H1 (cell line): ENCODE data around the gene FAAP100. TPM values are rescaled to one million over a fixed set of nuclear protein-coding genes. Genes with fewer than 3 reads are reported as not detected.
A peak's percentile ranks its signal among the peaks of the same experiment; 100 is the strongest.

Experiments
- CTCF ChIA-PET: fragments of 300-600 bp; sonication (Branson Sonifier 250); formaldehyde crosslinking; loops from one replicate; lab custom pipeline; 2021; ENCODE audit not compliant: partially characterized antibody; lab: Charles Lee
- POLR2A ChIA-PET: fragments of 300-600 bp; sonication (Branson Sonifier 250); formaldehyde crosslinking; loops from one replicate; lab custom pipeline; 2021; ENCODE audit warnings: inconsistent platforms; ENCODE audit not compliant: partially characterized antibody; lab: Charles Lee
- DNase-seq, 2 experiments: peaks; one replicate each; pipeline versions ENCODE4 v3.0.0 to v3.0.0-alpha.2; 2010 to 2022; ENCODE audit warnings: low spot score in 2 of 2, low read depth in 1 of 2, mixed read lengths in 1 of 2
- FAIRE-seq: peaks from 2 replicates; lab custom pipeline; 2011; peaks lifted over from hg19 to GRCh38; lab: Jason Lieb, UNC
- H2AFZ ChIP-seq: 2 replicates; pipeline ENCODE4 v1.8.1; 2012; ENCODE audit warnings: low read length, inconsistent platforms
- H2AK5ac ChIP-seq: 2 replicates; pipeline ENCODE4 v1.6.1; 2013; ENCODE audit warnings: low read depth, low read length
- H2BK120ac ChIP-seq: replicated peaks from 2 replicates; pipeline ENCODE3; 2013; ENCODE audit warnings: low read depth, low read length, inconsistent platforms
- H2BK12ac ChIP-seq: 2 replicates; pipeline ENCODE4 v1.6.1; 2013; ENCODE audit warnings: low read depth, low read length
- H2BK15ac ChIP-seq: 2 replicates; pipeline ENCODE4 v1.6.1; 2013; ENCODE audit warnings: low read length
- H2BK20ac ChIP-seq: 2 replicates; pipeline ENCODE4 v1.6.1; 2013; ENCODE audit warnings: low read length
- H2BK5ac ChIP-seq: 2 replicates; pipeline ENCODE4 v1.6.1; 2013; ENCODE audit warnings: low read depth, low read length
- H3K14ac ChIP-seq: 2 replicates; pipeline ENCODE4 v1.6.1; 2013; ENCODE audit warnings: inconsistent platforms; ENCODE audit not compliant: insufficient read length
- H3K18ac ChIP-seq: 2 replicates; pipeline ENCODE4 v1.6.1; 2013; ENCODE audit warnings: low read length; ENCODE audit errors: extremely low read depth
- H3K23ac ChIP-seq: 2 replicates; pipeline ENCODE4 v1.6.1; 2013; ENCODE audit warnings: inconsistent platforms; ENCODE audit not compliant: insufficient read length
- H3K23me2 ChIP-seq: 2 replicates; pipeline ENCODE4 v1.6.1; 2013; ENCODE audit warnings: low read depth, low read length
- H3K27ac ChIP-seq: 2 replicates; pipeline ENCODE4 v1.6.1; 2011; ENCODE audit warnings: low read depth, low read length, inconsistent platforms
- H3K27me3 ChIP-seq, 4 experiments: replicated peaks in 1 of 4; 1 replicate in 1 of 4; 2 replicates in 3 of 4; pipeline versions ENCODE4 v1.6.1 to v1.8.1; 2011 to 2013; ENCODE audit warnings: low read length in 3 of 4, mild to moderate bottlenecking in 3 of 4, inconsistent platforms in 2 of 4, mixed read lengths in 2 of 4, moderate library complexity in 1 of 4; ENCODE audit not compliant: control insufficient read depth in 3 of 4, insufficient read depth in 3 of 4; ENCODE audit errors: extremely low read depth in 1 of 4
- H3K36me3 ChIP-seq, 4 experiments: 2 replicates each; pipeline versions ENCODE4 v1.6.1 to v1.8.1; 2011 to 2013; ENCODE audit warnings: mild to moderate bottlenecking in 4 of 4, low read length in 3 of 4, moderate library complexity in 2 of 4, control low read depth in 1 of 4, inconsistent platforms in 1 of 4; ENCODE audit not compliant: insufficient read depth in 4 of 4, control insufficient read depth in 2 of 4
- H3K4ac ChIP-seq: replicated peaks from 2 replicates; pipeline ENCODE3; 2013; ENCODE audit warnings: low read length, low read depth, mixed read lengths, inconsistent platforms; ENCODE audit not compliant: insufficient read length
- H3K4me1 ChIP-seq, 4 experiments: replicated peaks in 1 of 4; 1 replicate in 1 of 4; 2 replicates in 3 of 4; pipeline versions ENCODE4 v1.6.1 to v1.8.1; 2011 to 2013; ENCODE audit warnings: low read length in 3 of 4, inconsistent platforms in 2 of 4, mixed read lengths in 1 of 4; ENCODE audit not compliant: insufficient read depth in 4 of 4, control insufficient read depth in 3 of 4
- H3K4me2 ChIP-seq, 2 experiments: 2 replicates each; pipeline versions ENCODE4 v1.6.1 to v1.8.1; 2011 to 2013; ENCODE audit warnings: low read depth in 2 of 2, low read length in 2 of 2, control low read depth in 1 of 2, inconsistent platforms in 1 of 2, mild to moderate bottlenecking in 1 of 2; ENCODE audit not compliant: insufficient read depth in 1 of 2
- H3K4me3 ChIP-seq, 4 experiments: fragments of 200-600, 300-600 bp in 1 of 4; sonication (generic), shearing (Covaris generic), sonication (Bioruptor Twin) in 1 of 4; 2 replicates each; pipeline versions ENCODE4 v1.5.1 to v1.8.1; 2011 to 2016; ENCODE audit warnings: low read length in 4 of 4, low read depth in 3 of 4, control low read depth in 2 of 4, inconsistent platforms in 2 of 4, mild to moderate bottlenecking in 2 of 4, mixed read lengths in 1 of 4, moderate library complexity in 1 of 4; ENCODE audit not compliant: insufficient read depth in 2 of 4; ENCODE audit errors: extremely low read depth in 1 of 4
- H3K56ac ChIP-seq: replicated peaks from 2 replicates; pipeline ENCODE3; 2013; ENCODE audit warnings: low read depth, mild to moderate bottlenecking, mixed read lengths, low read length, inconsistent platforms; ENCODE audit not compliant: insufficient read length
- H3K79me1 ChIP-seq: 2 replicates; pipeline ENCODE4 v1.6.1; 2013; ENCODE audit warnings: low read depth, low read length, control low read depth
- H3K79me2 ChIP-seq, 2 experiments: 2 replicates each; pipeline versions ENCODE4 v1.6.1 to v1.8.1; 2012 to 2013; ENCODE audit warnings: low read length in 2 of 2, mild to moderate bottlenecking in 2 of 2, inconsistent platforms in 1 of 2; ENCODE audit not compliant: insufficient read depth in 2 of 2, control insufficient read depth in 1 of 2
- H3K9ac ChIP-seq, 4 experiments: replicated peaks in 1 of 4; 1 replicate in 1 of 4; 2 replicates in 3 of 4; pipeline versions ENCODE4 v1.6.1 to v1.8.1; 2011 to 2013; ENCODE audit warnings: low read depth in 3 of 4, low read length in 3 of 4, control low read depth in 2 of 4, mild to moderate bottlenecking in 2 of 4, moderate library complexity in 2 of 4, inconsistent platforms in 1 of 4; ENCODE audit errors: extremely low read depth in 1 of 4
- H3K9me3 ChIP-seq, 2 experiments: 2 replicates each; pipeline versions ENCODE4 v1.6.1 to v1.8.1; 2012 to 2013; ENCODE audit warnings: mild to moderate bottlenecking in 2 of 2, moderate library complexity in 2 of 2, control low read depth in 1 of 2, inconsistent platforms in 1 of 2, low read depth in 1 of 2, low read length in 1 of 2, mixed read lengths in 1 of 2; ENCODE audit not compliant: insufficient read depth in 2 of 2
- H4K20me1 ChIP-seq, 2 experiments: replicated peaks in 1 of 2; 2 replicates each; pipeline versions ENCODE3 to v1.8.1; 2011 to 2013; ENCODE audit warnings: inconsistent platforms in 2 of 2, low read length in 2 of 2, mild to moderate bottlenecking in 1 of 2; ENCODE audit not compliant: insufficient read depth in 2 of 2, control insufficient read depth in 1 of 2
- H4K5ac ChIP-seq: 2 replicates; pipeline ENCODE4 v1.6.1; 2013; ENCODE audit warnings: low read length, low read depth, mixed read lengths, inconsistent platforms; ENCODE audit not compliant: insufficient read length
- H4K8ac ChIP-seq: 2 replicates; pipeline ENCODE4 v1.8.0; 2013; ENCODE audit warnings: mild to moderate bottlenecking, moderate library complexity, low read length, inconsistent platforms; ENCODE audit not compliant: insufficient read depth; ENCODE audit errors: extremely low read depth
- H4K91ac ChIP-seq: replicated peaks from 2 replicates; pipeline ENCODE3; 2013; ENCODE audit warnings: low read length, mixed read lengths, inconsistent platforms; ENCODE audit not compliant: insufficient read length
- KDM1A ChIP-seq: fragments of 200-600, 300-600 bp; sonication (generic); IDR thresholded peaks from 2 replicates; pipeline ENCODE4 v1.7.1; 2016; ENCODE audit warnings: mild to moderate bottlenecking, low read length, borderline replicate concordance
- POLR2AphosphoS5 ChIP-seq: IDR thresholded peaks from 2 replicates; pipeline ENCODE4 v1.6.1; 2011; ENCODE audit warnings: low read depth, low read length
- WGBS, 2 experiments: shearing (Covaris generic) in 1 of 2; methylation state at CpG; one replicate each; pipeline versions ENCODE4 v1.1.6 to v1.1.7; 2013 to 2015; ENCODE audit warnings: low lambda C conversion rate in 2 of 2, mixed read lengths in 2 of 2, inconsistent platforms in 1 of 2, low coverage in 1 of 2, missing lambda C conversion rate in 1 of 2; ENCODE audit not compliant: insufficient replicate concordance in 2 of 2, insufficient coverage in 1 of 2, insufficient read length in 1 of 2; ENCODE audit errors: extremely low coverage in 1 of 2, missing lambda C conversion rate in 1 of 2; 5-methylcytosine and 5-hydroxymethylcytosine counted together
- polyA plus RNA-seq, 7 experiments: library from polyadenylated mRNA; depleted of rRNA in 3 of 7; stranded (reverse) in 5 of 7; unstranded in 2 of 7; fragments of >200 nt in 5 of 7; fragments of 200-250 nt in 2 of 7; gene quantifications; 1 replicate in 5 of 7; 2 replicates in 1 of 7; 4 replicates in 1 of 7; pipeline versions ENCODE4 v1.2.1 to v1.2.3, GENCODE V29; 2011 to 2013; ENCODE audit warnings: missing spikeins in 2 of 7, mixed read lengths in 2 of 7
- total RNA-seq: library from RNA; stranded (reverse); fragmentation: NEBNext Ultra II Directional; extraction: Animal tissue kit (Norgen Biotek cat#: 25700); gene quantifications from 2 replicates; pipeline ENCODE4 v1.2.1, GENCODE V29; 2021

Gene FAAP100
- total and polyA plus RNA-seq, 2 of the 8 experiments (the other 6 are each of a cell fraction or from before 2014, with no cell fraction given), result 23.2 to 41.8 TPM

GRCh38 chr17:81556175-81556691 is 4.1 kb upstream of the FAAP100 start:
- POLR2A ChIA-PET, result interaction anchor here (0.7 to 2.0 kb wide), 6 partner anchors 9 to 42 kb away, joined by 3 to 5 read pairs (median 3); no protein-coding TSS in a partner anchor
- Histone ChIP-seq H2AFZ (no peak overlapping the region), H3K14ac (no peak overlapping the region), H2BK12ac (no peak overlapping the region), H2BK20ac (no peak overlapping the region), H3K4ac (no peak overlapping the region), H4K91ac (no peak overlapping the region), H4K8ac (no peak overlapping the region), H3K18ac (no peak overlapping the region), H4K20me1 (peaks cover 3 to 7% of the 10 kb centered on the region in 2 experiments), H3K27ac (no peak overlapping the region), H3K4me1 (peaks cover 3 to 13% (median 8%) of the 10 kb centered on the region in 4 experiments)
- no peak for DNase-seq
- 92% methylated on average over 9 of the region's 9 CpGs; no CpG with 5 or more reads in 1 of the 2 experiments for WGBS, 2 experiments
- TF ChIP-seq KDM1A (no peak), POLR2AphosphoS5 (peak; percentile 39; the same call in 1 of the 2 replicates)
- TF ChIP-seq, all 59 proteins: peak for 1
- Histone ChIP-seq H3K9ac (no peak overlapping the region), H3K27me3 (no peaks in the 10 kb centered on the region), H3K79me1 (no peaks in the 10 kb centered on the region), H3K56ac (no peak overlapping the region), H2BK120ac (no peak overlapping the region), H3K23ac (no peak overlapping the region), H2BK5ac (no peak overlapping the region; the same call in 1 of the 2 replicates), H3K4me3 (no peak overlapping the region), H3K23me2 (peaks cover 9% of the 10 kb centered on the region; the same call in 1 of the 2 replicates), H3K9me3 (no peaks in the 10 kb centered on the region), H2BK15ac (no peak overlapping the region), H2AK5ac (no peak overlapping the region), H3K79me2 (peaks cover 0 to 3% of the 10 kb centered on the region in 2 experiments; a peak in 1 of 4 replicates), H3K4me2 (no peak overlapping the region), H4K5ac (no peak overlapping the region), H3K36me3 (peaks cover 3 to 21% (median 4%) of the 10 kb centered on the region in 4 experiments; a peak in 5 of 8 replicates)
- CTCF ChIA-PET, result interaction anchor here (1.4 to 2.7 kb wide), 3 partner anchors 10 to 45 kb away, joined by 4 to 10 read pairs (median 8); no protein-coding TSS in a partner anchor
- no peak for FAIRE-seq
